HG02981 (cell line): Measurements from ENCODE around the gene MCM9.

Experiments used
- ATAC-seq: cut with Tn5 transposase; IDR thresholded peaks from one replicate; pipeline ENCODE4 v1.9.1; 2021; ENCODE audit warnings: mild to moderate bottlenecking, moderate library complexity; ENCODE audit not compliant: unreplicated experiment

MCM9 gene

GRCh38 chr6:118933855-118934460 lies 1.0 kb downstream of the MCM9 start:
- no peak for ATAC-seq

- no peak for ATAC-seq
Observed at GRCh38 chr6:118932421-118932820, 2.5 kb downstream of the MCM9 start.

- no peak for ATAC-seq
Observed at GRCh38 chr6:118931436-118931835, 3.5 kb downstream of the MCM9 start.

GRCh38 chr6:118930680-118931079 lies 4.3 kb downstream of the MCM9 start:
- ATAC-seq: no peak

- no peak for ATAC-seq
Observed at GRCh38 chr6:118923035-118923434, 11.9 kb downstream of the MCM9 start.

- no peak for ATAC-seq
Observed at GRCh38 chr6:118921084-118921483, 13.9 kb downstream of the MCM9 start.

GRCh38 chr6:118918329-118918725 lies 16.6 kb downstream of the MCM9 start:
- no peak for ATAC-seq

GRCh38 chr6:118917546-118918328 lies 17.2 kb downstream of the MCM9 start:
- ATAC-seq: no peak

- ATAC-seq: no peak
Observed at GRCh38 chr6:118914598-118914997, 20.4 kb downstream of the MCM9 start.

- no peak for ATAC-seq
Observed at GRCh38 chr6:118913161-118913560, 21.8 kb downstream of the MCM9 start.

GRCh38 chr6:118912646-118913045 lies 22.3 kb downstream of the MCM9 start:
- ATAC-seq: no peak

- no peak for ATAC-seq
Observed at GRCh38 chr6:118908441-118908840, 26.5 kb downstream of the MCM9 start.

- ATAC-seq: no peak
Observed at GRCh38 chr6:118905851-118906250, 29.1 kb downstream of the MCM9 start.

GRCh38 chr6:118905084-118905483 lies 29.9 kb downstream of the MCM9 start:
- ATAC-seq: no peak

GRCh38 chr6:118903691-118904090 lies 31.3 kb downstream of the MCM9 start:
- no peak for ATAC-seq

- ATAC-seq: no peak
Observed at GRCh38 chr6:118903138-118903537, 31.8 kb downstream of the MCM9 start.

- ATAC-seq: no peak
Observed at GRCh38 chr6:118902726-118903125, 32.2 kb downstream of the MCM9 start.

GRCh38 chr6:118899948-118900347 lies 35.0 kb downstream of the MCM9 start:
- no peak for ATAC-seq

GRCh38 chr6:118897386-118897785 lies 37.6 kb downstream of the MCM9 start:
- ATAC-seq: no peak

- ATAC-seq: peak; percentile 17
Observed at GRCh38 chr6:118896339-118897136, 38.4 kb downstream of the MCM9 start.

- ATAC-seq: no peak
Observed at GRCh38 chr6:118895859-118896258, 39.1 kb downstream of the MCM9 start.

- no peak for ATAC-seq
Observed at GRCh38 chr6:118895261-118895560, 39.7 kb downstream of the MCM9 start.
